Activated naive CD8-positive, alpha-beta T cell treated with anti-CD3 and anti-CD28 coated beads, Interleukin-2, amount 50 U/mL, for 16 hours (primary cell): ENCODE results near the gene IRF6.
"Not testable (repeated sequence)": the region's sequence is repeated elsewhere in the genome, so short reads cannot be mapped to it uniquely, and the experiment has no call there.

Source experiments
- DNase-seq: peaks from one replicate; pipeline ENCODE4 v3.0.0-alpha.2; 2020; ENCODE audit warnings: low read depth, low spot score

Gene IRF6

GRCh38 chr1:209823143-209824041 is 17.4 kb upstream of the IRF6 start:
- DNase-seq = no peak

DNA sequence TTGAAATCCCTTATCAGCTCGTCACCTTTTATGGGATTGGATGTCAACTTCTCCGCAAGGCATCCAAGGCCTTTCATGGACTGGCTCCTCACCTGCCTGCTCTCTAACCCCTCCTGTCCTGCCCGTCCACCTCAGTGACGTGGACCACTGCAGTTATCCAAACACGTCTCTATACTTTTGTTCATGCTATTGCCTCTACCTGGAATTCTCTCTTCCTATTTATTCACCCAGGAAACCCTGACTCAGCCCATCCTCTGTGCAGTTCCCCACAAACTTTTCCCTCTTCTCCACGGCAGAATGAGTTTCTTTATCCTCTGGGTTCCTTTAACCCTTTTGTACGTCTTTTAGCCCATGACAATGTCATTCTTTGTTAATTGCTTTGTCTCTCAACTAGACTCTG is 16.8 kb upstream of the IRF6 start:
- no peak for DNase-seq

DNA sequence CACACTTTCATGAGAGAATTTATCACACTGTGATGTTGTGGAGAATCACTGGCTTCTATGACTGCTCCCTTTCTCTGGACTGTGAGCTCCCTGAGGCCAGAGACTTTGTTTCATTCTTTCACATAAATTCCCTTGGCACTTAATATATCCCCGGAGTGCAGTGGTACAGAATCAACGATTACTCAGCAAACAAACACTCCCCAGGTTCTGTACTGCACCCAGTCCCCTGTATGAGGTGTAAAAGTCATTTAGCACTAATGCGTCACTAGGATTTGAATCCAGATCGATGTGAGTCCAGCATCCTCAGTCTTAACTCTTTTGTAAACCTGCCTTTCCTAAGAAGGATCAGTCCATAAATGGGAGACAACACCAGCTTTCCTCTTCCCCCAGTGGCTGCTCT is 15.0 kb upstream of the IRF6 start:
- DNase-seq = no peak

GRCh38 chr1:209819058-209819457 is 13.1 kb upstream of the IRF6 start:
- no peak for DNase-seq

GRCh38 chr1:209817691-209818090 is 11.7 kb upstream of the IRF6 start:
- DNase-seq = no peak

DNA sequence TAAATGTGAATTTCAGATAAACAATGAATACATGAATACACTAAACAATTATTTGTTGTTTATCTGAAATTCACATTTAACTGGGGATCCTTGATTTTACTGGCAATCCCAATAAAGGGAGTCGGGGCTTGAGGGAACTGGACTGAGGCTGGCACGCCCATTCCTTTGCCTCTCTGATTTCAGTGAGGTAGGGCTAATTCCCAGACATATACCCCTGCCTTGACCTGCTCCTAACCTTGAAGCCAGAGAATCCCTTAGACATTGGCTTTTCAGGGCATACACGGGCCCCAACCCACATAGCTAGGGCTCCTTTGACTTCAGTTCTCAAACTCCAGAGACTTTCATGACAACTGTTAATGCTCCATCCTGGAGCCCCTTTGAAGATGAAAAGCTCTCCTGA is 11.0 kb upstream of the IRF6 start:
- DNase-seq = no peak

DNA sequence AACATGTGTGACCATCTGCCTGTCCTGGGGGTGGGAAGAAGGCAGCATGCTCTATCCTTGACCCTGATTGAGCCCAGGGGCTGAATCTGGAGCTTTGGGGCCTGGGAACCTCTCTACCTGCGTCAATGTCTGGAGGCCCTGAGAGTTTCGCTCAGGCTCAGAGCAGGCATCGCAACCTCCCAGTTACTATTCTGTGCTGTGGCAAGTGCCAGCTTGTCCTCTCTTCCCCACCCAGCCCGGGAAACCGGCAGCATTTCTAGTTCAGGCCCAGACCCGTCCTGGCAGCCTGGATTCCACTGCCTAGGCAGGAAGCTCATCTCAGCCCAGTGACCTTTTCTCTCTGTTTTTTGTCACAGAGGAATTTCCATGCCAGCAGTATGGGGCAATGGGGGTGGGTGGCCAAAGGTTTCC is 10.0 kb upstream of the IRF6 start:
- no peak for DNase-seq

DNA sequence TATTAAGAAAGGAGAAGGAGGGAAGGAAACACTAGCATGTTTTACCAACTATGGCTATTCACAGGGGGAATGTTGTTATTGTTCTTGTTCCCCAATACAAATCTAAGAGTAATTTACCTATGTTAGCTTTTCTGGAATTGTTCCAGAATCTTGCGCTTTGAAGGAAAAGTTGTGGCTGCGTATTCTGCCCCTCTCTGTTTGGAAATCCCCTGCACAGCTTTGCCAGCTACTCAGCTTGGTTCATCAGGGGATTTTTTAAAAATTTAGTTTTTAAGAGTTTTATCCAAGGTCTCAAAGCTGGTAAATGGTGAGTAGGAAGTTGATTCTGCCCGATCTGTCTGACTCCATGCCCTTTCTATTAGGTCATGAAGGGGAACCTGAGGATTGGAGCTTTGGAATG is 9.5 kb upstream of the IRF6 start:
- DNase-seq = no peak

DNA sequence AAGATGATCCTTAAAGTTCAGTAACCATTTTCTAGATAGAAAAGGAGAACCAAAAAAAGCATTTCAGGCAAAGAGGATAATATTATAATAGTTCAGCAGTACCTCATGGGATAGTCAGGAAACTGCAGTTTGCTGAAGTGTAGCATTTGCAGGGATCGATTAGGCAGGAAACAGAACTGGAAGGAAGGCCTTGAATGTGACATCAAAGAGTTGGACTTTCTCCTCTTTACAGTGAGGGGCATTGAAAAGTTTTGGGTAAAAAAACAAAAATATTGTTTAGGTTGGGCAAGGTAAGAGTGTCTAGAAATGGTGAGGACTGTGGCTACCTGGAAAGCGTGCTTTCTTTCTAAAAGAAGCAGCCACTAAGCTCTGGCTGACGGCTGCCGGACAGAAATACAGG is 8.0 kb upstream of the IRF6 start:
- DNase-seq = no peak

- DNase-seq = no peak
Measured at GRCh38 chr1:209810783-209811182, 4.8 kb upstream of the IRF6 start.

GRCh38 chr1:209809611-209810010 is 3.7 kb upstream of the IRF6 start:
- no peak for DNase-seq

GRCh38 chr1:209808059-209808581 is 2.2 kb upstream of the IRF6 start:
- DNase-seq = no peak

- DNase-seq = no peak
Measured at GRCh38 chr1:209807509-209807908, 1.6 kb upstream of the IRF6 start.

DNA sequence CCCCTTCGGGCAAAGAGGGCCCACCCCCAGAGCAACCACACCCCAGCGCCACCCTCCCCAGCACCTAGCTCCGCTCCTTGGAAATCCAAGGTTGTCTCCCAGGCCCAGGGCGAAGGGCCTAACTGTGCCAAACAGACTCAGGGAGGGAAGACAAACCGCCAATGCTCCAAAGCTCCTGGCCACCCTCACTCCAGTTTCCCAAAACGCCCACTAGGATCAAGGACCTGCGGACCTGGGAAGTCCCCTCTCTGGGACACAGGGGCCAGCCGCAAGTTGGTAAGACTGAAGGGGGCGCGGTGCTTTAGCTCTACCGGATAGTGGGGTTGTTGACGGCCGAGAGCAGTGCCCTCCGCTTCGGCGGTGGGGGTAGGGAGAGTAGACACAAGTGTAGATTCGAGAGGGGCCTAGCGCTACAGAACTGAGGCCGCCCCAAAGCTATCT is 581 bp downstream of the IRF6 start:
- DNase-seq = no peak

GRCh38 chr1:209803568-209803967 is 2.4 kb downstream of the IRF6 start:
- no peak for DNase-seq

DNA sequence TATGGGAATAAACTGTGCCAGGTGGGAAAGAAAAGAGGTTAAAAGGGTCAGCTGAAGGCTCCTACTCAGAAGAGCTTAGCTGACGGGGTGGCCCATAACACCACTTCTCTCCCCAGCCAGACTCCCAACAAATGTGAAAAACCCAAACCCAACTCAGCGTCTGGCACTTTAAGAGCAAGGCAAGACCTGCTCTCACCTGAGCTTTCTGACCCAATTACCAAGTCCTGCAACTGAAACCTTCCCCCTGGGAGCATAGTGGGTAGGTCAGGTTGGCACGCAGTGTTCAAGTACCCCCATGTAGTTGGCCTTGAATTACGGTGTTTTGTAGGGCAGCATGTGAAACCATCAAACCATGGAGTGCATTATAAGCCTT is 3.2 kb downstream of the IRF6 start:
- DNase-seq = no peak

DNA sequence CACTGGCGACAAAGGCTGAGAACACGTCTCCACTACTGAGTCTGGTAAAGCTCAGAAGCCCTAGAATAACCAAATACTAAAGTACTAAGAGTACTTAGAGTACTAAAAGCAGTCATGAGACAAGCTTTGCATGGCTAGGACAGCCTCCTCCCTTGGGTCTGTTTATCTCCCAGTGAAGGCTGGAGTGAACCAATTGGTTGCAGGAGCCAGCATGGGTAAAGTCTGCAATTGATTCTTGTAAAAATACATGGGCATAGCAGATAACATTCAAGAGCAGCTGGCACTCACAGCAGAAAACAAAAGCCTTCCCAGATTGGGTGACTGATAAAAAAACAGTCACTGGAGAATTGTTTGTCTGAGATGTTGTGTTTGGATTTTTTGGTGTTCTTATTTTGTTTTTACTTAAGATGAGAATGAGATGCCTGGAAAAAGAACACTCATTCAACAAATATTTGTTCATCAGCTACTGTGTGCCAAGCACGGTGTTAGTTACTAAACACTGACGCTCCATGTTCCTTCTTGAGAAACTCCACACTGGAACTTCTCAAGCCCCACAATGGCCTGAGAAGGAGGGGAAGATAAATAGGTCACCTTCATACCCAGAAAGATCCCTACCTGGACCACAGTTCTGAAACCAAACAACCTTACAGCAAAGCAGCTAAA is 3.7 kb downstream of the IRF6 start:
- no peak for DNase-seq

DNA sequence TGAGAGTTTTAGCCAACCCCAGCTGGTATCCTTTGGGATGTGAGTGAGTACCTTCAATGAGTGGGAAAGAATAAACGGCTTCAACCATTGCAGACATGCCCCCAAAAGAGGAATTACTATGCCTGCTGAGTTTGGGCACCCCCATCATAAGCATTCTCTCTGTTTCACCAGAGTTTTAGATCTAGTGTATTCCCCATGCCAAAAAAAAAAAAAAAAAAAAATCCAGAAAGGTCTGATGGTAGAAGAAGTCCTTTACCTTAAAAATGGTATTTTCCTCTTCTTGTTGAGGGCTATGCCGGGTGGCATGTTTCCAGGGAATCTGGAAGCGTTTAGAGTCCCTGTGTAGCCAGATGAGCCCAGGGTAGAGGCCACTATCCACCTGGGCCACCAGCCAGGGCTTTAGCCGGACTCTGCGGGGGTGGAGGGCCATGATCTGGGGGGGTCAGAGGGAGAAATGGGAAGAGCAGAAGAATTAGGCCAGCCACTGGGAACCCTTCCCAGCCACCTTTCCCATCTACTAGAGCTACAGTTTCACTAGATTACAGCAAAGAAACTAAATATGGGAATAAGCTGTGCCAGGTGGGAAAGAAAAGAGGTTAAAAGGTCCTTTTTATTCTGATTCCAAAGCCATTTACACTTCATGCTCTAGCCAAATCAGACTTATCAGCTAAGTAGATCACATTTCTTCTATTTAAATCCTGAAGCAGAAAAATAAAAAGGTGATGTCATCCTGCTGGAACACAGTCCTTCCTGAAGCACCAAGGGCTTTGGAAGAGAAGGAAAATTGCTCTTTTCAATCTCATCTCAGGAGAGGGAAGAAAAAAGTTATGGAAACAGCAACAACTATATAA is 4.7 kb downstream of the IRF6 start:
- DNase-seq = no peak

DNA sequence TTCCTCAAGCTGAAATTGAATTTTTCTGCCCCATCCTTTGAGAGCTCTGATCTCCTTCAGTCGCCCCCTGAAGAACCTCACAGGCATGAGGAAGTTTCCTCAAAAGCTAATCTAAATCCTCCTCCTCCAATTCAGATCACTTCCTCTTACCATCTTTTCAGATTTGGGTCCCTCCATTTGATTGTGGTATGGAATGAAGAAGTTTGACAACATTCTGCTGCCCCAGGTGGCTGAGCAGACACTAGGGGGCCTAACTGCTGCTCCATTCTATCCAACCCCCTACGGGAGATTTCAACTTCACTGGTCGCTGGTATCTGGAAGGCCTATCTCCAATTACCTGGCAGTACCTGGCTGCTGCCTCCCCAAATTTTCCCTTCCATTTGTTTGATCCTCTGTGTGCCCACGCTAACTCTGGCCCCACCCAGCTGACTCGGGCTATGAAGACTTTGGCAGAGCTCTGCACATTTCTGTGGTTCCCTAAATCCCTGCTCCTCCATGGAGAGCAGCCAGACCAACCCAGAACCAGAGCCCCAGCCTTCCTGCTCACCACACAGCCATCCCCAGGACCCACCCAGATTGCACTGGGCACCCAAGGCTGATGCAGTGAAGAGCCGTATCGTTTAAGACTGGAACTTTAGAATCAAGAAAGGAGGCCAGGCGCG is 7.8 kb downstream of the IRF6 start:
- no peak for DNase-seq

- not testable (repeated sequence) for DNase-seq
Measured at GRCh38 chr1:209793711-209794110, 12.2 kb downstream of the IRF6 start.

- no peak for DNase-seq
Measured at GRCh38 chr1:209791920-209792319, 14.0 kb downstream of the IRF6 start.
